ENCODE data around the gene BCAR3.
"Not testable (repeated sequence)": the region's sequence is repeated elsewhere in the genome, so short reads cannot be mapped to it uniquely, and the experiment has no call there.

The BCAR3 gene

GRCh38 chr1:93595266-93595665, 86.4 kb downstream of the BCAR3 start:
- peak; percentile 78 for DNase-seq (ENCODE audit: low spot score)

GRCh38 chr1:93594603-93594880, 87.1 kb downstream of the BCAR3 start:
- DNase-seq (ENCODE audit: low spot score): no peak

- DNase-seq (ENCODE audit: low spot score): no peak
These were observed 87.6 kb downstream of the BCAR3 start for GRCh38 chr1:93593854-93594602.

GRCh38 chr1:93592551-93592949, 89.1 kb downstream of the BCAR3 start:
- DNase-seq (ENCODE audit: low spot score): no peak

- DNase-seq (ENCODE audit: low spot score): no peak
These were observed 89.7 kb downstream of the BCAR3 start for GRCh38 chr1:93591676-93592550.

- not testable (repeated sequence) for DNase-seq (ENCODE audit: low spot score)
These were observed 90.4 kb downstream of the BCAR3 start for GRCh38 chr1:93591291-93591675.

- no peak for DNase-seq (ENCODE audit: low spot score)
These were observed 92.7 kb downstream of the BCAR3 start for GRCh38 chr1:93588955-93589354.

GRCh38 chr1:93588206-93588605, 93.4 kb downstream of the BCAR3 start:
- no peak for DNase-seq (ENCODE audit: low spot score)

GRCh38 chr1:93587354-93587753, 94.3 kb downstream of the BCAR3 start:
- no peak for DNase-seq (ENCODE audit: low spot score)

- peak; percentile 47 for DNase-seq (ENCODE audit: low spot score)
These were observed 96.3 kb downstream of the BCAR3 start for GRCh38 chr1:93585059-93585966.

GRCh38 chr1:93584261-93585003, 97.2 kb downstream of the BCAR3 start:
- DNase-seq (ENCODE audit: low spot score): no peak

GRCh38 chr1:93581917-93582850, 99.5 kb downstream of the BCAR3 start:
- DNase-seq (ENCODE audit: low spot score): no peak

- peak; percentile 79 for DNase-seq (ENCODE audit: low spot score)
These were observed 101.7 kb downstream of the BCAR3 start for GRCh38 chr1:93579891-93580290.

- DNase-seq (ENCODE audit: low spot score): no peak
These were observed 102.5 kb downstream of the BCAR3 start for GRCh38 chr1:93578911-93579825.

GRCh38 chr1:93578433-93578830, 103.2 kb downstream of the BCAR3 start:
- no peak for DNase-seq (ENCODE audit: low spot score)

- no peak for DNase-seq (ENCODE audit: low spot score)
These were observed 103.9 kb downstream of the BCAR3 start for GRCh38 chr1:93577536-93578432.

- no peak for DNase-seq (ENCODE audit: low spot score)
These were observed 104.9 kb downstream of the BCAR3 start for GRCh38 chr1:93576746-93577145.

- DNase-seq (ENCODE audit: low spot score): no peak
These were observed 105.3 kb downstream of the BCAR3 start for GRCh38 chr1:93576346-93576745.

Measured in AG08395 (cell line).